HG03039 (cell line): Measurements from ENCODE around the gene ADK.

Experiments used
- ATAC-seq: cut with Tn5 transposase; IDR thresholded peaks from one replicate; pipeline ENCODE4 v1.9.1; 2021; ENCODE audit warnings: mild to moderate bottlenecking, moderate library complexity; ENCODE audit not compliant: unreplicated experiment

The ADK gene

GRCh38 chr10:74586088-74586585, 435.1 kb downstream of the ADK start:
- peak; percentile 17 for ATAC-seq

DNA sequence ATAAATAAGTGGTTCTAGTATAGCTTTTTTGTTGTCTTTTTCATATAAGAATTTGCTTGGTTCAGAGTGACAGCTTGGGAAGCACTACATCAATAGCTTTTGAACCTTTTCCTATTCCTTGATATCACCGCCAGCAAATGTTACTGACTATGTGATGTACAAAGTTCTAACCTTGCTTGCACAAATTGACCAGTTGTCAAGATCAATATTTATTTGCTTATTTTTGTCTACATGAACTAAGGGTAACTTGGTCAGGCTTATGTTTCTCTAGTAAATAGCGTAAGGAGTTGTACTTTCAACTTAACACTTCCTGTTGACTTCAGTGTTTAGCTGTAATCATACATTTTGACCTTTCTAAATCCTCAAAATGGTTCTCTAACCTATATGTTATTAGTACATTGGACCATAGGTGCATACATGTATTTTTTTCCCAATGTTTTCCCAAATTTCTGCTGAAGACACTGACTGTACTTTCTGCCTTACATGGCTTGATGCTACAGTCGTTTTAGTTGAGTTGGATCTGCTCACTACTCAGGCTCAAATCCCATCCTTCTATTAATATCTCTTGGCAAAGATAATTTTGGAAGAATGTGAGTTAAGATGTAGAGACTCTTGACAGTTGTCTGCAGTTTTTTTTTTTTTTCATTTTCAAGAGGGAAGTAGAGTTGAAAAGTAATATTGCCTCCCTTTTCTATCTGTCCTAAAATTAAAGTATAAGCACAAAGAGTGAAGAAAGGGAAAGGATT, 436.3 kb downstream of the ADK start:
- no peak for ATAC-seq

- ATAC-seq, result no peak
Observed at GRCh38 chr10:74589226-74589673, 438.2 kb downstream of the ADK start.

- no peak for ATAC-seq
Observed at GRCh38 chr10:74589851-74590250, 438.8 kb downstream of the ADK start.

DNA sequence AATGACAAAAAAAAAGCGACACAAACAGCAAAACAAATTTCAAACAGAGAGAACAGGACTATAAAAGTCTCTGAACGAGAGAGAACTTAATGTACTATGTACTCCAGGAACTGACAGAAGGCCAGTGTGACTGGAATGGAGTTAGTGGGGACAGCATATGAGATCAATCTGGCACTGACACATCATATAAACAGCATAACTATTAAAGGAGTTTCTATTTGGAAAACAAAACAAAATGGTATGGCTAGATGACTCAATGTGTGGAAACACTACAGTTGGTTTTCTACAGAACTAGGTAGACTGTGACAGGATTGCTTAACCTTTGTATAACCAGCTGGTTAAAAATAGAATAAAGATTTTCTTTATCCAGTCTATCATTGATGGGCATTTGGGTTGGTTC, 442.4 kb downstream of the ADK start:
- ATAC-seq, result no peak

DNA sequence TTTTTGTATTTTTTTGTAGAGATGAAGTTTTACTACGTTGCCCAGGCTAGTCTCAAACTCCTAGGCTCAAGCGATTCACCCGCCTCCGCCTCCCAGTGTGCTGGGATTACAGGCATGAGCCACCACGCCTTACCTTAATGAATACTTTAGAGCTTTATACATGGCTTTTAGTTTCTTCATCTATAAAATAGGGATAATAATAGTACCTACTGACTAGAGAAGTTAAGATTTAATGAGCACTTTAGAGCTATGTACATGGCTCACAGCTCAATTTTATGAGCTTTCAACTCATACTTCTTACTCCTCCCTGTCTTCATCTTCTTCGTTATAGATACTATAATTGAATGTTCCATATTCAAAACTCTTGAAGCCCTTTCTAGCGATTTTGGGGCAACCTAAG, 445.7 kb downstream of the ADK start:
- ATAC-seq, result no peak

DNA sequence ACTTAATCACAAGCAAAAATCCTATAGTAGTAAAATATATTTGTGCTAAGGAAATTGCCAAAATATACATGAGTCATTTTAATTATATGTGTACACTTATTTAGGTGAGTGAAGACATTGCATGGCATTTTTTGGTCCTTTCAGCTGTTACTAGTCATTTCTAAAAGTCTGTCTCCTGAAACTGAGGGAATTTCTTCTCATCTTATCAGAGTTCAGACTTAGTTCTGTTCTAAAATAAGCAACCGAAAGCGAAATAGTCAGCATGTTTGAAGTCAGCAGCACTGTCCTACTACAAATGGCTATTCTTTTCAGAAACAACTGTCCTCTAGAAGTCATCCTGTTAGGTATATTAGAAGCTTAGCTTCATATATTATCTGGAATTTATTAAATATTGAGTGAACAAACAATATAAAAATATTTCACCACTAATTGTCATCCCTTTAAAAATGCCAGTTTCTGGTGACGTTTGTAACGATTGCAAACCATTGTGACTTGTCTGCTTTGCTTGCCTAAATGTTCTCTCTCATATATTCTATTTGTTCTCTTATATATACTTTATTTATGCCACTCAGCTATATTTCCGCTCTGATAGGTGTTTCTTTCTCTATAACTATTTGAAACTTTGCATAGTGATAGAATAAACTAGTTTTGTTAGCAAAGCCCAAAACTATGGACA, 448.0 kb downstream of the ADK start:
- peak; percentile 49 for ATAC-seq

DNA sequence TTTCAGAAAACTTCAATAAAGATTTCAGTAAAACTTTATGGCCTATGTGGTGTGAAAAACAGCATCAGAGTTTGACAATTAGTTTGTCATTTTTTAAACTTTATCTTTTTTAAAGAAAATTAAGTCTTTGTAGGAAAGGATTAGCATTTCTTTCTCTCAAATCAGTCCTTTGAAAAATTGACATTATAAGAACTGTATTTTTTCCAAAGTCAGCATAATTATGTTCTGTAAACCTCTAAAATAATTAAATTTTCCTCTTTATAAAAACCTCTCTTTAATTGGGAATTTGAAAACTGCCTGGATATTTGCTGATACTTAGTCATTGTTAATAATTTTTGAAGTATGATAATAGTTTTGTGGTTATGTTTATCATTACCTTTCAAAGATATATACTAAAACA, 448.7 kb downstream of the ADK start:
- no peak for ATAC-seq

GRCh38 chr10:74600170-74600569, 449.1 kb downstream of the ADK start:
- no peak for ATAC-seq

DNA sequence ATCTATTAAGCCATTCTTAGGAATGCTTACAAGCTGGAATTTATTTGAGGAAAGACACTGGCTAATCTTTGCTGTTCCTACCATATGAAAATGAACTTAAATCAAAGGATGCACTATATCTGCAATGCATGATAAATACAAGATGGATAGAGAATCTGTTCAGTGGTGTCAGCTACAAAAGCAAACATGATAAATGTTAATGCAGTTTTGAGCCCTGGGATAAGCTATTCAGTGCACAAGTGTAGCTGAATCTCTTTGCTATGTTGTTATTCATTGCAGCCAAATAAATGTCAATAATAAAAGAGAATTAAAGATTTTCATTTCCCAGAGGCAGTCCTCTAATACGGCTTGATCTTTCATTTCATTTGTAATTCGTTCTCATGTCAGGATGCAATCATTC, 451.6 kb downstream of the ADK start:
- ATAC-seq, result no peak

GRCh38 chr10:74610299-74610698, 459.3 kb downstream of the ADK start:
- ATAC-seq, result no peak

DNA sequence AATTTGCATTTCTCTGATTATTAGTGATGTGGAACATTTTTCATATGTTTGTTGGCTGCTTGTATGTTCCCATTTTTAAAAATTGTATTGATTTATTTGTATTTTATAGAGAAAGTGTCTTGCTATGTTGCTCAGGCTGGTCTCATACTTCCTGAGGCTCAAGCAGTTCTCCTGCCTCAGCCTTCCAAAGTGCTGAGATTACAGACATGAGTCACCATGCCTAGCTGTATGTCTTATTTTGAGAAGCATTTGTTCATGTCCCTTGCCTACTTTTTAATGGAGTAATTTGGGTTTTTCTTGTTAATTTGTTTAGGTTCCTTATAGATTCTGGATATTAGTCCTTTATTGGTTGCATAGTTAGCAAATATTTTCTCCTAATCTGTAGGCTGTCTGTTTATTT, 461.2 kb downstream of the ADK start:
- ATAC-seq, result no peak

DNA sequence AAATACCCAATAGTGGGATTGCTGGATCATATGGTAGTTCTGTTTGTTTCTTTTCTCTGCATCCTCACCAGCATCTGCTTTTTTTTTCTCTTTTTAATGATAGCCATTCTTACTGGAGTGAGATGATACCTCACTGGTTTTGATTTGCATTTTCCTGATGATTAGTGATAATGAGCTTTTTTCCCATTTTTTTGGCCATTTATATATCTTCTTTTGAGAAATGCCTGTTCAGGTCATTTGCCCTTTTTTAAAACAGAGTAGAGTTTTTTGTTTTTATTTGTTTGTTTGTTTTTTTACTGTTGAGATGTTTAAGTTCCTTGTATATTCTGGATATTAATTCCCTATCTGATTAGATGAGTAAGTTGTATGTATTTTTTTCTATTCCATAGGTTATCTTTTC, 469.6 kb downstream of the ADK start:
- no peak for ATAC-seq

DNA sequence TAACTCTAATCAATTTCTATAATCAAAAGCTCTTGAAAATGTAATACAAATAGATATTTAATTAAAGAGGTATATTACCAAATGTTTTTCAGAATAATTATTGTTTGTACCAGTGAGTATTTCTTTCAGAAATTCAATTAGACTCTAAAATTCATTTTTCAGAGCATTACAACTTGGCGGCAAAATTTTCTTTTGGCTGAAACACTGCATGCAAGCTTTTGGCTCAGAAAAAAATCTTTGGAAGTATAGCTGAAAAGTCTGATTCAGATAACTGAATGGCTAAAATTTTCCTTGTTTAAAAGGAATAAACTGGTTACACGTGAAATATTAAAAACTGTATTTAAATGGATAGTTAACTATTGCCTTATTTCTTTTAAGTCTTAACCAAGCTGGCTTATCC, 472.8 kb downstream of the ADK start:
- no peak for ATAC-seq

DNA sequence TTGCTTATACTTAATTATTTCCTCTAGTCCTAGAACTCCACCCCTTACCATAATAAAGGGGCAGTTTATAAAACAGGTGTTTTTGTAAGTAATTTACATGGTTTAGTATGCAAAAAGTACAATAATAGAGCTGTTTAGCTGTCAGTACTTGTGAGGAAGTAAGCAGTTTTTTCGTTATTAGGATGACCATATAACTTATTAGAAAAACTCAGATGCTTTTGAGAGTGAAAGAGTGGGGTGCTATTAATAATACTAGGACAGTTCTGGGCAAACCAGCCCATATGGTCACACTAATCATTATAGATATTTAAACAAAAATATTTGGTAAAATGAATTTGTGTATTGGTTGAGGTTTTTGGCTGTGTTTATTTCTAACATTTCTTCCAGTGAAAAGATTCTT, 473.5 kb downstream of the ADK start:
- ATAC-seq, result no peak

DNA sequence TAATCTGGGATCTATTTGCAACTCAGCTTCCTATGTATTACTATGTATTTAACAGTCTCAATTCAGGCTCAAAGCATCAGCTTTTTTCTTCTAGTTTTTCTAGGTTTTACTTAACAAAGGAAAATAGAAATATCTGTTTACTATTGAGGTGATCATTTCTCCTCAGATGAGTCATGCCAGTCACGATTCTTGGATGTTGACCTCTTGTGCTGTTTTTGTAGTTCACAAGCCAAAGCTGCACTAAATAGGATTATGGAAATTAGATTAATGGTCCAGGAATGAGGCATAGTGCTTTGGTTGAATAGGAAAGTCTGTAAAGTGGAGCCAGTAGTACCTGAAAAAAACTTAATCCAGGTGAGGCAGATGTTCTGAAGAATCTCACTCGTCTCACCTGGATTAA, 477.1 kb downstream of the ADK start:
- ATAC-seq, result no peak

DNA sequence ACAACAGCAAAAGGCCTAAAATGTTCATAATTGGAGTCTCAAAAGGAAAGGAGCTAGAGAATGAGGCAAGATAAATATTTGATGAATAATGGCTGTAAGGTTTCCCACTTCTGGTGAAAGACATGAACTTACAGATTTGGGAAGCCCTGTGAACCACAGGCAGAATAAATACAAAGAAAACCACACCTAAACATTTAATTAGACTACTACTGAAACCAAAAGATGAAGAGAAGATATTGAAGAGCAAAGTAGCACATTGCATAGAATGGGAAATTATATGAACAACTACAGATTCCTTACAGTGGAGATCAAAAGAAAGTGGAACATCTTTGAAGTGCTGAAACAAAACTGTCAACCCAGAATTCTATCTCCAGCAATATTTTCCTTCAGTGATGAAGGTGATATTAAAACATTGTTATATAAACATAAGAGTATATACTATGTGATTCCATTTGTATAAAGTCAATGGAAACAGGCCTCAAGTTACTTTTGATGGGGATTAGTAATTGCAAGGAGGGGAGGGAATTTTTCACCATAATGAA, 484.0 kb downstream of the ADK start:
- ATAC-seq, result no peak

DNA sequence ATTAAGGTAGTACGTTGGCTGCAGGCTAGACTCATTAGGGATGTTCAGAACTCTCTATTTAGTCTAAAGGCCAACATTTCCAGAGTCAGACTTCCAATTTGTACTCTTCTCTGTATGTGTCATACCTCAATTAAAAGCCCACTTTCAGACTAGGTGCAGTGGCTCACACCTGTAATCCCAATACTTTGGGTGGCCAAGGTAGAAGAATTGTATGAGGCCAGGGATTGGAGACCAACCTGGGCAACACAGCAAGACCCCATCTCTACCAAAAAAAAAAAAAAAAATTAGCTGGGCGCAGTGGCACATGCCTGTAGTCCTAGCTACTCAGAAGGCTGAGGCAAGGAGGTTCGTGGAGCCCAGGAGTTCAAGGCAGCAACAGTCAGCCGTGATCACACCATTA, 484.6 kb downstream of the ADK start:
- no peak for ATAC-seq

DNA sequence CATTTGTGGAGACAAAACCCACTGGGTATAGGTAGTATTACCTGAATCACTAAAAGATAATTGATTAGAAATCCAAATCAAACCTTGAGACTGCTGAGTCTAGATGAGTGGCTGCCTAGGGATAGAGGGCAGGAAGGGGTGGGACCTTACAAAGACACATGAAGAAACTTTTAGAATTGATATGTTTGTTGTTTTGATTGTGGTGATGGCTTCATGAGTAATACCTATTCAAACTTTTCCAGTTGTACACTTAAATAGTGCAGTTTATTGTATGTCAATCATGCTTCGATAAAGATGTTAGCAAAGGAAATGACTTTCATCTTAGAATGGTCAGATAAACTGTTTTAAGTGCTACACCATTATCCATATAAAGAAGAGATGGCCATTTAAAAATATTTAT, 486.7 kb downstream of the ADK start:
- ATAC-seq, result no peak

DNA sequence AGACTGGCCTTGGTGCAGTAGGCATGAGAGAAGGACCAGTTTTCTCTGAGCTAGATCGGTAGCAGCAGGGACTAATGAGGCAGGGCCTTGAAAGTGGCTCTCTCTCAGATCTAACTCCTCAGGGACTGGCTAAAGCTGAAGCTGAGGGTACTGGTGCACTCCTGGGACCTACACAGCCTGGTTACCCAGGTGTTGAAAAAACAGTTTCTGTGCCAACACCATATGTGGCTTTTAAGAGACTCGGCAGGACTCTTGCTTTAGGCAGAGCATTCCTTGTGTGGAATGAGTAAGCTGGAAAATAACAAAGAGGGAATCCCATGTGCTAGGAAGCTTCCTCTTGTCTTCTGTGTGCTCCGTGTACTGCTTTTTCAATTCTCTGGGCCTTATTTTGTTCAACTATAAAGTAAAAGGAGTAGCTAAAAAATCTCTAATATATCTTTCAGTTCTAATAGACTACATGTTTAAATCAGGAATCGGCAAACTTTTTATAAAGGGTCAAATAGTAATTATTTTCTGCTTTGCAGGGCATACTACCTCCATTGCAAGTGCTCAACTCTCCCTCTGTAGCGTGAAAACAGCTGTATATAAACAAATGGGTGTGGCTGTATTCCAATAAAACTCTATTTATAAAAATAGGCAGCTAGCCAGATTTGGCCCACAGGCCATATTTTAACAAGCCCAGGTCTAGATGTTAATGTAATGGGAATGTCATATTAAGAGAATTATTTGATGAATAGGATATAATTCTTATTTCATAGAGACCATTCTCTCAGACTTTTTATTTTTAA, 489.3 kb downstream of the ADK start:
- ATAC-seq, result no peak

DNA sequence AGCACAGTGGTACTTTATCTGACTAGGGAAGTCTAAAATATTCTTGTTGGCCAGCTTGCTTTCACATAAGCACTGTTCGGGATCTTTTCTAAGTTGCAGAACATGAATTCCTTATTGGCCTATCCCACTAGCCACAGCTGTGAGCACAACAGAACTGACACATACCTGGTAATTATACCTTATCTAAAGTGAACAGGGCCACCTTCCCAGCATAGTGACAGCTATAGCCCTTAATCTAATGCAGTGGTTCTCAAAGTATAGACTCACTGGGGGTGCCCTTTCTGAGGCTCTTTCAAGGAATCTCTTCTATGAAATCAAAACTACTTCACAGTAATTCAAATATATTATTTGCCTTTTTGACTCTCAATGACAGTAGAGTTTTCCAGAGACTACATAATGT, 490.6 kb downstream of the ADK start:
- ATAC-seq, result no peak
